ENCODE results near the gene MUCL1. TPM values are rescaled to one million over a fixed set of nuclear protein-coding genes. Genes with fewer than 3 reads are reported as not detected.

Gene MUCL1
- total RNA-seq, 1 donor: not detected

DNA sequence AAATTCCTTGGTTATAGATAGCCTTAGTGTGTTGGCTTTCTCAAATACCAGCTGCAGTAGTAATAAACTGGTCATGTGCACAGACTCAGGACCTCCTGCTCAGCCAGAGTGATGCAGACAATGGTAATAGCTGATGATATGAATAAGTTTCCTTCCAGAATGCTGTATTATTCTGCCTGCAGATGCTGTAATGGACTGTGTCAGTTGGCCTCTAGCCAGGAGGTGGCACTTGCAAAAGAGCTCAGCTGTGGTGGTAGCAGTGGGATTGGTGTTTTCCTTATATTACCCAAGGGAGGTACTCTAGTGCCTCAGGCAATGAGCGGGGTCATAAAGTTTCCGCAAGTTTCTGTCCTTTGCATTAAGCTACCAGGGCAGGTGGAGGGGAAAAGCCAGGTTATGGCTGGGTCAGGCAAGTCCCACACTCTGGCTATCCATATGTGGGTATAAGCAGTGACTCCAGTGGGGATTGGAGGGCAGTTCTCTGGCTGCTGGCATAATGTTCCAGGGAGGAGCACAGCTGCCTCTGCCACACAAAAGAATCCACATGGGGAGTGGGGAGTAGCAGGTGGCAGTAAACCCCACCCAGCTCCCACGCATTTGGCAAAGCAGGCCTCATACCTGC is 14.0 kb upstream of the MUCL1 start:
- no peak for DNase-seq (ENCODE audit: low read depth)
- TF ChIP-seq, protein P1, sequence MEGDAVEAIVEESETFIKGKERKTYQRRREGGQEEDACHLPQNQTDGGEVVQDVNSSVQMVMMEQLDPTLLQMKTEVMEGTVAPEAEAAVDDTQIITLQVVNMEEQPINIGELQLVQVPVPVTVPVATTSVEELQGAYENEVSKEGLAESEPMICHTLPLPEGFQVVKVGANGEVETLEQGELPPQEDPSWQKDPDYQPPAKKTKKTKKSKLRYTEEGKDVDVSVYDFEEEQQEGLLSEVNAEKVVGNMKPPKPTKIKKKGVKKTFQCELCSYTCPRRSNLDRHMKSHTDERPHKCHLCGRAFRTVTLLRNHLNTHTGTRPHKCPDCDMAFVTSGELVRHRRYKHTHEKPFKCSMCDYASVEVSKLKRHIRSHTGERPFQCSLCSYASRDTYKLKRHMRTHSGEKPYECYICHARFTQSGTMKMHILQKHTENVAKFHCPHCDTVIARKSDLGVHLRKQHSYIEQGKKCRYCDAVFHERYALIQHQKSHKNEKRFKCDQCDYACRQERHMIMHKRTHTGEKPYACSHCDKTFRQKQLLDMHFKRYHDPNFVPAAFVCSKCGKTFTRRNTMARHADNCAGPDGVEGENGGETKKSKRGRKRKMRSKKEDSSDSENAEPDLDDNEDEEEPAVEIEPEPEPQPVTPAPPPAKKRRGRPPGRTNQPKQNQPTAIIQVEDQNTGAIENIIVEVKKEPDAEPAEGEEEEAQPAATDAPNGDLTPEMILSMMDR (IDR thresholded peaks at IDR 0.05; ENCODE audit: insufficient read depth, low read depth, low read length): no peak
- no peak overlapping the region for H3K4me3 ChIP-seq (ENCODE audit: low read depth, low read length)

DNA sequence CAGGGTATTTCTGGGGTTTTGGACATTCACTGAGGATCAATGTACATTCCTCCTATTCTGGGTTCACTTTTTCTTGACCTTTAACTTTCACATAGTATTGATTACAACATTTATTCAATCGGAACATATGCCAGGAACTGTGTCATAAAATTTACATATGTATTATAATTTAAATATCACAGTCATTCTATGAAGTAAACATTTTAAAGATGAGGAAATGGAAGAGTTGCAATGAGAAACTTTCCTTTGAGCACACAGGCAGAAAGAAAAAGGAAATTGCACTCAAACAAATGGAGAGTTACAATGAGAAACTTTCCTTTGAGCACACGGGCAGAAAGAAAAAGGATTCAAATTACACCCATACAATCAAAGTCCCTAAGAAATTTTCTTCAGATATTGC is 3.1 kb downstream of the MUCL1 start:
- DNase-seq (ENCODE audit: low read depth): no peak
- TF ChIP-seq, protein P1 (IDR thresholded peaks at IDR 0.05; ENCODE audit: insufficient read depth, low read depth, low read length): no peak
- H3K4me3 ChIP-seq (ENCODE audit: low read depth, low read length): no peak overlapping the region

DNA sequence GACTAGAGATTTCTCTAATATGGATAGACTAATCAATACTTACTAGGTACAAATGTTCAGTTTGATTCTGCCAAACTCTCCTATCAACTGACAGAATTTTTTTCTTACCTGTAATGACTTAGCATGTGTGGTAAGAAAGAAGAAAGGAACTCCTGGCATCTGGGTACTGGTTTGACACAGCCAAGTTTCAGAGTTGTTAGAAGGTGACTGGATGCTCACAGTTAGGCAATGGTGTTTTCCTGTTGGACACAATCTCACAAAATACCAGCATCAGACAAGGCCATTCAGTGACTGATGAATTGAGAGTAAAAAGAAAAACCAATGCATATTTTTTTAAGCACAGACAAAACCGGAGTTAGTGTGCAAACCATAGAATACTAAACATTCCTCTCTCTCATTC is 4.2 kb downstream of the MUCL1 start:
- no peak overlapping the region for H3K4me3 ChIP-seq (ENCODE audit: low read depth, low read length)
- TF ChIP-seq, protein P1 (IDR thresholded peaks at IDR 0.05; ENCODE audit: insufficient read depth, low read depth, low read length): no peak
- no peak for DNase-seq (ENCODE audit: low read depth)

DNA sequence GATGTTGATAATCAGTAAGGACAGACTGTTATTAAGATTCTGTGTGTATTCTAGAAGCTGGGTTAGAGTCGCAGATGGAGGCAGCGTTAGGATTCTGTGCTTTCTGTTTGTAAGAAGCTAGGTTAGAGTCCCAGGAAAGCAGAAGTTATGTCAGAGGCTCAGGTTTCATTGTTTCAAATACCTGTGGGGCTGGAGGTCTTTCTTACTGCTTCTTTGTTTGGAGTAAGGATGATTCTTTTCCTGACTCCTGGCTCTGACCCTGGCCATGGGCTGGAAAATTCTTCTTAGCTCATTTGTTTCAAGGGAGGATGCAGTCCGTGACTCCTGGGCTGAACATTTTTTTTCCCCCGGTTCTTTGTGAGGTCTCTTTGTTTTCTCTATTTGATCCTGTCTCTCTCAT is 5.2 kb downstream of the MUCL1 start:
- H3K4me3 ChIP-seq (ENCODE audit: low read depth, low read length): no peak overlapping the region
- TF ChIP-seq, protein P1 (IDR thresholded peaks at IDR 0.05; ENCODE audit: insufficient read depth, low read depth, low read length): no peak
- DNase-seq (ENCODE audit: low read depth): no peak

DNA sequence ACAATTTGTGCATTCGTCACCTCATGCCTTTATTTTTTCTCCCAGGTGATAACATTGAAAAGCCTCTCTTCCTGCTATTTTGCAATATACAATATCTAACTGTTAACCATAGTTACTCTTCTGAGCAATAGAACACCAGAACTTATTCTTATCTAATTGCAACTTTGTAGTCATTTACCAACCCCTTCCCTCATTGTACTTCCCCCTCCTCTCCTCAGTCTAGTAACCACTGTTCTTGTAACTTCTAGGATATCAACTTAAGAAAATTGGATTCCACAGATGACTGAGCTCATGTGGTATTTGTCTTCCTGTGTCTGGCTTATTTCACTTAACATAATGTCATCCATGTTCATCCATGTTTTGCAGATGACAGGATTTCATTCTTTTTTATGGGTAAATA is 7.6 kb downstream of the MUCL1 start:
- DNase-seq (ENCODE audit: low read depth): no peak
- TF ChIP-seq, protein P1 (IDR thresholded peaks at IDR 0.05; ENCODE audit: insufficient read depth, low read depth, low read length): no peak
- no peak overlapping the region for H3K4me3 ChIP-seq (ENCODE audit: low read depth, low read length)

DNA sequence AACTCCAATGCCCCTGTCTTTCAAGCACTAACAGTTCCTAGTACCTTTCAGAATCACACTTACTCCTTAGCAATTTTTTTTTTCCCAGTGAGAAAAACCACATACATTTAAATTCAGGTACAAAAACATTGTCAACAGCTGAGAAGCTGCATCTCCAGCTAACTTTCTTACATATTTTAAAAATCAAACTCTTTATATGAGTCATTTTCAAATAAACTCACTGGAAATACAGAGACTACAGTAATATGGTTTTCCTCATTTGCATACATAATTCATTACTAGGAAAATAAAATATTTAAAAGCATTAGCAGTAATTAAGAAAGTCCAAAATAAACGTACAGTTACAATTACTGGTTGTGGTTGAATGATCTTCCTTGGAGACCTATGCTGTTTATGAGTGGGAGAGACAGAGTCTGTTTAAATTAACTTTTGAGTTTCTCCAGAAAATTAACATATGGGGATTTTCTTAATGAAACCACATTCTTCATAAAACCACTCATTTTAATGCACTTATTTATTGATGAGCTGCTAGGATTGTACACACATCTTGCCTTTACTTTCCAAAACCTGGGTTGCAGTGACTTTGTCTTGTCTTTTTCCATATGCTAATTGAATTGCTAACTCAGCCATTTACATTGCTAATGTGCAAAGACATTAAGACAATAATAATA is 9.8 kb downstream of the MUCL1 start:
- DNase-seq (ENCODE audit: low read depth): no peak
- H3K4me3 ChIP-seq (ENCODE audit: low read depth, low read length): no peak overlapping the region
- TF ChIP-seq, protein P1 (IDR thresholded peaks at IDR 0.05; ENCODE audit: insufficient read depth, low read depth, low read length): no peak

Data from fibroblast of villous mesenchyme (primary cell).